Camera-type eye (tissue), 1 donor: ENCODE data around the gene TCEA3. TPM values are rescaled to one million over a fixed set of nuclear protein-coding genes. Genes with fewer than 3 reads are reported as not detected.

Experiments
- total RNA-seq: library from RNA; depleted of rRNA; stranded (reverse); fragments of >200 nt; gene quantifications from one replicate; pipeline ENCODE4 v1.2.3, GENCODE V29; 2014

TCEA3 gene
- 50.6 TPM for total RNA-seq

DNA sequence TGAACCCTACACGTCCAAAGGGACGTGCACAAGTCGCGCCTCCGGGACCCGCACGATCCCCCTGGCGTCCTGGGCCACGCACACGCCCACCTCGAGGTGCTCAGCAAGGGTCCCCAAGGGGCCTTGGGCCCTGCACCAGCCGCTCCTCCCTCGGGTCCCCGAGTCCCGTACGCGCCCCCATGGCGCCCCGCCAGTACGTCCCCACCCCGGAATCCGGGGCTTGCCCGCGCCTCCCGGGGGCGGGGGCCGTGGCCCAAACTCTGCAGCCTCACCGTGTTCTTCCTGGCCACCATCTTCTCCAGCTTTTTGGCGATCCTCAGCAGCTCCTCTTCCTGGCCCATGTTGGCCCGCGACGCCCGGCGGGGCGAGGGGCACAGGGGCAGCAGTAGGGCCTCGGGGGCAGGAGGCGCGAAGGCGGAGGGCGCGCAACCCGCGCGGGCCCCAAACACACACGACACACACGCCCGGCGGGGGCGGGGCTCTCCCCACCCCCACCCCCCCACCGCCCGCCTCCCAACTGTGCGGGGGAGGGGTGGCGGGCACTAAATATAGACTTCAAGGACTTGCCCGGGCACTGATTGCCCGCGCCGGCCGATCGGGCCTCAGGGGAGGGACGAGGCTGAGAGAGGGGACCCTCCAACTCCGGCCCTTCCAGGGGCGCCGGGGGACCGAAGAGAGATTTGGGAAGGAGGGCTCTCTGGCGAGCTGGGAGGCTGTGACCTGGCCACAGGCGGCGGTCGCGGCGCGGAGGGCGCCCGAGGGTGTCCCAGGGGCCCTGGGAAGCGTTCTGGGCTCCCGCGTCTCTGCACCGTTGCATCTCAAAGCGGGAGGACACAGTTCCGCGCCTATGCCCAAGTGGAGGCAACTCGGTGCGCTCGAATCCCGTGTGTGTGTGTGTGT is at the start of gene TCEA3:
TSS of gene TCEA3 (minus strand) at position 456 of the 900 bp plus-strand sequence. CDS start at position 341, 115 bp downstream.

DNA sequence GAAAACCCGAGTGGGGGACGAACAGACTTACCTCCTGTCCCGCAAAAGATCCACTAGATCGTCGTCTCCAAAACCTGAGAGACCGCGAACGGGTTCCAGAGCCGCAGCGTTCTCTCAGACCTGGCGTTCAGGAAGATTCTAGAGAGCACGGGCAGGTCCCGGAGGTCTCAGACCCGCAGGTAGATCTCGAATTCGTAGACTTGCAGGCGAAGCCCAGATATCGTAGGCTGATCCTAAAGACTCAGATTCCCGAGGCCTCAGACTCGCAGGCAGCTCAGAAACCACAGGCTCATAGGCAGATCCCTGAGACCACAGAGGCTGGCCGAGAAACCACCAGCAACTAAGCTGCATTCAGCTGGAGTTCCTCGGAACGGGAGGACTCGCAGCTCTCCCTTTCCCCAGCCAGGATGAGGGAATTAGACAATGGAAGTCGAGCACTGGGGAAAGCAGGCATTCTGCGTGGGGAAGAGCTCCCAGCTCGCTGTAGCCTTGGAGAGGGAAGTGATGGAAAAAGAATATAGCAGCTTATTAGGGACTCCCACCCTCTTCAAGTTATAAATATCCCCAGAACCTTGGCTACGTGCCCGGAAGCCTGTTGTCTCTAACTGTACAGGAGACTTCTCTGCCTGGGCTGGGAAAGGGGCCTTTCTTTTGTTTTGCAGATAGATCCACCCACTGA is 55.1 kb downstream of the TCEA3 start, which contains the start of gene ZNF436:
TSS of gene ZNF436 (minus strand) at position 502 of the 679 bp plus-strand sequence. CDS start 1,831 bp downstream, outside the sequence.

GRCh38 chr1:23344111-23344986 is 80.2 kb downstream of the TCEA3 start, which contains the start of gene HNRNPR:
TSS of gene HNRNPR (minus strand) at chr1:23344284. CDS start at chr1:23341008, 3,276 bp downstream.

Other genes with a start within 250 kb of the TCEA3 start
- not detected for gene HTR1D, start 207.2 kb downstream of the TCEA3 start, total RNA-seq
- gene HNRNPR, start 80.5 kb downstream of the TCEA3 start, total RNA-seq, result 200 TPM
- 40.3 TPM for gene ZNF436, start 54.9 kb downstream of the TCEA3 start, total RNA-seq
- gene ASAP3, start 59.4 kb upstream of the TCEA3 start, total RNA-seq, result 48.7 TPM
- 4.2 TPM for gene E2F2, start 106.5 kb upstream of the TCEA3 start, total RNA-seq
- 222 TPM for gene ID3, start 134.8 kb upstream of the TCEA3 start, total RNA-seq